ENCODE results near the gene CBL.

DNA sequence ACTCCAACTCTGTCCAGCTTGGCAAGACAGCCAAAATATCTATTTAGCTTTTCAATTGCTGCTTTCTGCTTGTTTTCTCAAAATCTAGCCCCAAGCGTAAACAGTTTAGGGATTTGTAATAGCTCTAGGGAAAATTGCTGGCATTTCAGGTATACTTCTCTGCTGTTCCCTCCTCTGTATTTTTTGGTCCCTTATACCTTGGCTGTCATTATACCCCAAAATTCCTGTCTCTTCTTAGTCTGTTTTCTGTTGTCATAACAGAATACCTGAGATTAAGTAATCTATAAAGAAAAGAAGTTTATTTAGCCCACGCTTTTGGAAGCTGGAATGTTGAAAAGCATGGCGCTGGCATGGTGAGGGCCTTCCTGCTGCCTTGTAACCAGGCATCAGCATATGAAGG lies 87.3 kb downstream of the CBL start:
- TF ChIP-seq CTCF (conservative IDR thresholded peaks at IDR 0.05; ENCODE audit: low read depth in 2 of 2) = no peak
- TF ChIP-seq POLR2AphosphoS5 (IDR thresholded peaks at IDR 0.05; ENCODE audit: low read depth) = no peak
- no peak for TF ChIP-seq CREB1 (CRISPR knock-in tag; IDR thresholded peaks at IDR 0.05; ENCODE audit: low read depth)
- no peak for TF ChIP-seq REST (IDR thresholded peaks at IDR 0.05; ENCODE audit: unreplicated experiment)
- TF ChIP-seq EZH2 (IDR thresholded peaks at IDR 0.05; ENCODE audit: low read depth, unreplicated experiment) = no peak
- TF ChIP-seq EZH2phosphoT487 (IDR thresholded peaks at IDR 0.05; ENCODE audit: unreplicated experiment) = no peak
- TF ChIP-seq JUNB (IDR thresholded peaks at IDR 0.05; ENCODE audit: unreplicated experiment) = no peak
- TF ChIP-seq STAT1 (IDR thresholded peaks at IDR 0.05; ENCODE audit: unreplicated experiment) = no peak
- TF ChIP-seq ETS1 (IDR thresholded peaks at IDR 0.05) = no peak

Data from GM23338 (cell line).